Measurements from ENCODE around the gene NOTCH1. TPM values are rescaled to one million over a fixed set of nuclear protein-coding genes. Genes with fewer than 3 reads are reported as not detected.
A peak's percentile ranks its signal among the peaks of the same experiment; 100 is the strongest.

NOTCH1 gene
- total and polyA plus RNA-seq, 5 donors = 10.8 to 31.9 (median 27.8) TPM

- H3K9me3 ChIP-seq (ENCODE audit: control insufficient read depth, low read length) = no peaks in the 10 kb centered on the region
Observed at GRCh38 chr9:136448655-136449054, 97.2 kb downstream of the NOTCH1 start.

GRCh38 chr9:136447173-136447778 lies 98.6 kb downstream of the NOTCH1 start:
- no peaks in the 10 kb centered on the region for H3K9me3 ChIP-seq (ENCODE audit: control insufficient read depth, low read length)
- ATAC-seq (no peak), DNase-seq (peak in 1 of 3 donors; percentile 26)
- intact Hi-C loops (cut with DNase I) = no loop called here
- 94% methylated on average over 27 of the region's 27 CpGs for WGBS
- H3K4me1 ChIP-seq (ENCODE audit: control insufficient read depth, insufficient read depth, low read length) = no peaks in the 10 kb centered on the region
- H3K4me3 ChIP-seq (ENCODE audit: low read length) = no peak overlapping the region
- H3K27me3 ChIP-seq (ENCODE audit: control insufficient read depth, insufficient read depth) = no peaks in the 10 kb centered on the region
- no peak overlapping the region for H3K27ac ChIP-seq (ENCODE audit: low read length)

More at GRCh38 chr9:136448655-136449054, 97.2 kb downstream of the NOTCH1 start:
- ATAC-seq (no peak), DNase-seq (no peak)
- intact Hi-C loops (cut with DNase I) = no loop called here
- 90% methylated on average over 3 of the region's 3 CpGs for whole genome bisulfite sequencing
- H3K4me3 ChIP-seq (ENCODE audit: low read length) = no peak overlapping the region
- H3K4me1 ChIP-seq (ENCODE audit: control insufficient read depth, insufficient read depth, low read length) = no peaks in the 10 kb centered on the region
- no peaks in the 10 kb centered on the region for H3K27me3 ChIP-seq (ENCODE audit: control insufficient read depth, insufficient read depth)
- no peak overlapping the region for H3K27ac ChIP-seq (ENCODE audit: low read length)

- intact Hi-C loops (cut with DNase I) = no loop called here
- Histone ChIP-seq H3K27ac (ENCODE audit: low read length) (no peak overlapping the region), H3K4me3 (ENCODE audit: low read length) (no peak overlapping the region), H3K27me3 (ENCODE audit: control insufficient read depth, insufficient read depth) (no peaks in the 10 kb centered on the region), H3K9me3 (ENCODE audit: control insufficient read depth, low read length) (no peaks in the 10 kb centered on the region), H3K4me1 (ENCODE audit: control insufficient read depth, insufficient read depth, low read length) (no peaks in the 10 kb centered on the region)
- 92% methylated on average over 7 of the region's 7 CpGs for WGBS
- no peak for DNase-seq
- no peak for ATAC-seq
Observed at GRCh38 chr9:136445799-136446198, 100.0 kb downstream of the NOTCH1 start.

Small RNAs within 50 kb of the gene (microRNA-seq; reads per million reads assigned to microRNA genes)
- gene MIR4673 (0 reads per million in 2 donors), gene MIR4674 (0 reads per million in 2 donors)

Other genes with a start within 250 kb of the NOTCH1 start
- not detected for gene CCDC187, start 242.0 kb downstream of the NOTCH1 start, total RNA-seq
- not detected for gene CCDC187, start 242.0 kb downstream of the NOTCH1 start, polyA plus RNA-seq
- gene GPSM1, start 218.5 kb downstream of the NOTCH1 start, total RNA-seq = 10 to 100 TPM; 46.3 to 90.6 (median 71.6) TPM
- 73.3 TPM for gene GPSM1, start 218.5 kb downstream of the NOTCH1 start, polyA plus RNA-seq
- gene DNLZ, start 182.3 kb downstream of the NOTCH1 start, total RNA-seq = 10 to 100 TPM; 15.2 to 24.9 (median 22.2) TPM
- 17.1 TPM for gene DNLZ, start 182.3 kb downstream of the NOTCH1 start, polyA plus RNA-seq
- 1 to 10 TPM in 2 of 4 donors, under 1 TPM in 2; 0.76 to 2.1 (median 1.0) TPM for gene CARD9, start 172.4 kb downstream of the NOTCH1 start, total RNA-seq
- gene CARD9, start 172.4 kb downstream of the NOTCH1 start, polyA plus RNA-seq = 0.68 TPM
- gene SNAPC4, start 145.9 kb downstream of the NOTCH1 start, total RNA-seq = 1 to 10 TPM; 3.2 to 4.4 (median 3.9) TPM
- gene SNAPC4, start 145.9 kb downstream of the NOTCH1 start, polyA plus RNA-seq = 3.7 TPM
- 10 to 100 TPM; 18.2 to 22.9 (median 20.1) TPM for gene ENTR1, start 135.4 kb downstream of the NOTCH1 start, total RNA-seq
- 13.6 TPM for gene ENTR1, start 135.4 kb downstream of the NOTCH1 start, polyA plus RNA-seq
- gene PMPCA, start 135.4 kb downstream of the NOTCH1 start, total RNA-seq = 10 to 100 TPM; 50.8 to 58.5 (median 56.8) TPM
- gene PMPCA, start 135.4 kb downstream of the NOTCH1 start, polyA plus RNA-seq = 63.4 TPM
- 10 to 100 TPM in 1 of 4 donors, 1 to 10 TPM in 3; 8.8 to 12.3 (median 9.2) TPM for gene INPP5E, start 106.2 kb downstream of the NOTCH1 start, total RNA-seq
- 7.7 TPM for gene INPP5E, start 106.2 kb downstream of the NOTCH1 start, polyA plus RNA-seq
- gene SEC16A, start 63.0 kb downstream of the NOTCH1 start, total RNA-seq = 10 to 100 TPM; 24.2 to 35.3 (median 28.6) TPM
- gene SEC16A, start 63.0 kb downstream of the NOTCH1 start, polyA plus RNA-seq = 23.1 TPM
- gene EGFL7, start 116.9 kb upstream of the NOTCH1 start, total RNA-seq = 100 to 1,000 TPM in 1 of 4 donors, 10 to 100 TPM in 3; 73.3 to 148 (median 83.0) TPM
- 113 TPM for gene EGFL7, start 116.9 kb upstream of the NOTCH1 start, polyA plus RNA-seq
- gene AGPAT2, start 141.4 kb upstream of the NOTCH1 start, total RNA-seq = 10 to 100 TPM; 63.0 to 92.0 (median 70.2) TPM
- gene AGPAT2, start 141.4 kb upstream of the NOTCH1 start, polyA plus RNA-seq = 149 TPM
- gene DIPK1B, start 166.5 kb upstream of the NOTCH1 start, total RNA-seq = 10 to 100 TPM; 34.2 to 40.8 (median 36.4) TPM
- gene DIPK1B, start 166.5 kb upstream of the NOTCH1 start, polyA plus RNA-seq = 42.7 TPM
- gene LCN10, start 196.9 kb upstream of the NOTCH1 start, total RNA-seq = 10 to 100 TPM in 1 of 4 donors, 1 to 10 TPM in 3; 4.5 to 14.1 (median 7.7) TPM
- gene LCN10, start 196.9 kb upstream of the NOTCH1 start, polyA plus RNA-seq = 14.7 TPM
- 10 to 100 TPM in 3 of 4 donors, 1 to 10 TPM in 1; 8.3 to 22.8 (median 16.9) TPM for gene LCN6, start 202.5 kb upstream of the NOTCH1 start, total RNA-seq
- 41.0 TPM for gene LCN6, start 202.5 kb upstream of the NOTCH1 start, polyA plus RNA-seq
- not detected for gene LCN8, start 212.2 kb upstream of the NOTCH1 start, total RNA-seq
- not detected for gene LCN8, start 212.2 kb upstream of the NOTCH1 start, polyA plus RNA-seq
- 1 to 10 TPM in 2 of 4 donors, under 1 TPM in 2; 0.32 to 1.3 (median 0.87) TPM for gene LCN15, start 218.5 kb upstream of the NOTCH1 start, total RNA-seq
- 2.1 TPM for gene LCN15, start 218.5 kb upstream of the NOTCH1 start, polyA plus RNA-seq
- gene TMEM141, start 245.3 kb upstream of the NOTCH1 start, total RNA-seq = 100 to 1,000 TPM in 2 of 4 donors, 10 to 100 TPM in 2; 73.6 to 115 (median 100) TPM
- 158 TPM for gene TMEM141, start 245.3 kb upstream of the NOTCH1 start, polyA plus RNA-seq

All from right cardiac atrium (tissue), 5 donors.